ENCODE results near the gene FCHSD2.

DNA sequence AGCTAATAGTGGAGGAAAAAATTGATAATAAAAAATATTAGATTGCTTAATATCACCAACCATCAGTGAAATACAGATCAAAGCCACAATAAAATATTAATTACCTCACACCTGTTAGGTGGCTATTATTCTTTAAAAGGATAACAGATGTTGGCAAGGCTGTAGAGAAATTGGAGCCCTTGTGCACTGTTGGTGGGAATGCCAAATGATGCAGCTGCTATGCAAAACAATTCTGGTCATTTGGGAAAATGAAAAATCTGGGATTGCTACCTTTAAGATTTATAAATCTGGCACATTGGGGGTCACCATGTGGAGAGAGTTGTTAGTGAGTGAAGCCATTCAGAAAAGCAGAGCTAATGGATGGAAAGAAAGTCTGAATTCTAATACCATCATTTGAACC lies 143.4 kb downstream of the FCHSD2 start:
- TF ChIP-seq EZH2 (IDR thresholded peaks at IDR 0.05; ENCODE audit: insufficient read depth, poor library complexity, severe bottlenecking), result no peak
- TF ChIP-seq EZH2phosphoT487 (IDR thresholded peaks at IDR 0.05; ENCODE audit: insufficient read depth, low read depth), result no peak

Measured in GM23248 (cell line).